Measurements from ENCODE around the gene NDST4.
A peak's percentile ranks its signal among the peaks of the same experiment; 100 is the strongest.

Gene NDST4

DNA sequence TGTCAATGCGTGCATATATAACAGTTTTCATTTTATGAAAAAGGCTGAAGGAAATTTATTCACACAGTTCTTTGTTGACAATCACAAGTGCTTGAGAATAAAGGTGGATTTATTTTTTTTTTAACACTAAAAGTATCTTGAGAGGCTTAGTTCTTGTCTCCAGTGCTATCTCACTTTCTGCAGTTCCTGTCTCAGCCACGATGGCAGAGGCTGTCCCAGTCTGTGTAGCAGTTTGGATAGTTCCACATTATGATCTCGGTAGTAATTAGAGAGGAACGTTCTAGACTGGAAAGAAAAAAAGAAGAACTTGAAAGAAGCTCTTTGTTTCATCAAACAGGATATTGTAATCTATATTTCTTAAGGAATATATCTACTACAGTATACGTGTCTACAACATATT is 285.8 kb downstream of the NDST4 start:
- no peak for DNase-seq
- H3K4me3 Mint-ChIP-seq: no peak overlapping the region
- H3K9me3 Mint-ChIP-seq: no peaks in the 10 kb centered on the region
- CTCF ChIA-PET: interaction anchor here (1.3 kb wide), 1 partner anchor 20 kb away, joined by 7 read pairs; no protein-coding TSS in a partner anchor
- no peaks in the 10 kb centered on the region for H3K4me1 Mint-ChIP-seq
- no peaks in the 10 kb centered on the region for H3K36me3 Mint-ChIP-seq
- H3K27me3 Mint-ChIP-seq: no peaks in the 10 kb centered on the region
- no peak overlapping the region for H3K27ac Mint-ChIP-seq

DNA sequence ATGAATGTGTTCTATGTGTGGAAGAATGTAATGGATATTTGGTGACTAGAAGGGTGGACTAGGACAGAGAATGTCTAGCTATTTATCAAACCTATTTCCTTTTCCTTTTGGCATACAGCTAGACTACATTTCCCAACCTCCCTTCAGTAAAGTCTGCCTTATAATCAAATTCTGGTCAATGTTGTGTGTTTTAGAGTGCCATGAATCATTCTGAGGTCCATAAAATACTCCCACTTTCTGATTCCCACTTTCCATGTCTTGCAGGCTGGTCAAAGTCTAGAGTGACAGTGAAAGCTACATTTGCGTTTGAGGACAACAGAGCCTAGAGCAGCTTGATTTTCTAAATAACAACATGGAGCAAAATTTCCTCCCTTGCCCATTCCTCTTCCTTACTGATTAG is 297.7 kb downstream of the NDST4 start:
- Mint-ChIP-seq H3K27me3 (no peaks in the 10 kb centered on the region), H3K9me3 (no peaks in the 10 kb centered on the region)

DNA sequence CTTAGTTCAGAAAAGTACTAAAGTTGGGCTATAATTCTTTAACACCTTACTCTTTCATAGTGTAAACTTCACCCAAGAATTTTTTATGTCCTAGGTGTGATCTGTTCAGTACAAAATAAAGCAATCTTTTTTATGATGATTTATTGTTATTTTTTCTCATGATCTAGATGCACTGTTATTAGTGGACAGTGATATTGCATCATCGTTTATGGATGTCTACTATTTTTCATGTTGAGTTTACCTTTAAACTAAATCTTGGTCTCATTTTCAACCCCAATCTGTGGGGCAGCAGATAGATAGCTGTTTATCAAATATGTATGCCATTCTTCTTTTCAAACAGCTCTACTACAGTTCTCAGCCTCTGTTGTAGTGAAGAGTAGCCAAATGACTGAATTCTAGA is 299.5 kb downstream of the NDST4 start:
- DNase-seq: no peak
- CTCF ChIA-PET: no interaction called here
- Mint-ChIP-seq H3K4me1 (no peaks in the 10 kb centered on the region), H3K4me3 (no peak overlapping the region), H3K9me3 (no peaks in the 10 kb centered on the region), H3K27me3 (no peaks in the 10 kb centered on the region), H3K27ac (no peak overlapping the region), H3K36me3 (no peaks in the 10 kb centered on the region)

More for the DNA sequence above, 297.7 kb downstream of the NDST4 start:
- CTCF ChIA-PET: interaction anchor here (0.6 kb wide), 1 partner anchor 18 kb away, joined by 3 read pairs; no protein-coding TSS in a partner anchor
- Mint-ChIP-seq H3K27ac (no peak overlapping the region), H3K4me1 (no peaks in the 10 kb centered on the region), H3K4me3 (no peak overlapping the region), H3K36me3 (no peaks in the 10 kb centered on the region)
- no peak for DNase-seq

DNA sequence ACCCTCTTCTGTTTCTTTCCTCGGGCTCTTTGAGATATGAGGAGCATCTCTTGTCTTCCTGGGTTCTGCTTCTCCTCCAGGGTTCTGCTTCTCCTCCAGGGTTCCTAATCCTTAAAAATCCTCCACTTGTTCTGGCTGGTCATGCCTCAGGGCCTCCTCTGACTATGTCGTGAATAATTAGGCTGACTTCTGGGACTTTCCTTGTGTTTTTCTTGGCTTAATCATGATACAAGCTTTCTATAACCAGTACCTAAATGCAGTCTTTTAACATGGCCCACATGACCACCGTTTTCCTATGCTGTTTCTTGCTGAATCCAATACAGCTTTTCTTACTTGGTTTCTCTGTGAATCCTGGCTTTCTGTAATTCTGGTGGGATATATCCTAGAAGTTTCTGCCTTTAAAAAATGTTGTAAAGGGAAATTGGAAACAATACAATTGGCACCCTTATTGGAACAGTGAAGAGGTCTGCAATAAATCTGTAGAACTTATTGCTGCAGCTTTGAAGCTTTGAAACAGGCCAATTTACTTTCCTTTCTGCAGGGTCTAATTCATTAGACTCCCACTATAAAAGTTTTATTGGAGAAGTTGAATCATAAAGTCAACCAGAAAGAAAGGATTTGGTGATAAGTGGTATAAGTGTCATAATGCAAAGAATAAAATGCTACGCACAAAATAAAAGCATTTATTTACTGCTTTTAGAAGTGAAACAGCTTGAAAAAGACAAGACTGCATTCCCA is 301.7 kb downstream of the NDST4 start:
- H3K4me1 Mint-ChIP-seq: no peaks in the 10 kb centered on the region
- no peak overlapping the region for H3K4me3 Mint-ChIP-seq
- H3K9me3 Mint-ChIP-seq: no peaks in the 10 kb centered on the region
- no peaks in the 10 kb centered on the region for H3K36me3 Mint-ChIP-seq
- no peaks in the 10 kb centered on the region for H3K27me3 Mint-ChIP-seq
- CTCF ChIA-PET: no interaction called here
- no peak for DNase-seq
- H3K27ac Mint-ChIP-seq: no peak overlapping the region

DNA sequence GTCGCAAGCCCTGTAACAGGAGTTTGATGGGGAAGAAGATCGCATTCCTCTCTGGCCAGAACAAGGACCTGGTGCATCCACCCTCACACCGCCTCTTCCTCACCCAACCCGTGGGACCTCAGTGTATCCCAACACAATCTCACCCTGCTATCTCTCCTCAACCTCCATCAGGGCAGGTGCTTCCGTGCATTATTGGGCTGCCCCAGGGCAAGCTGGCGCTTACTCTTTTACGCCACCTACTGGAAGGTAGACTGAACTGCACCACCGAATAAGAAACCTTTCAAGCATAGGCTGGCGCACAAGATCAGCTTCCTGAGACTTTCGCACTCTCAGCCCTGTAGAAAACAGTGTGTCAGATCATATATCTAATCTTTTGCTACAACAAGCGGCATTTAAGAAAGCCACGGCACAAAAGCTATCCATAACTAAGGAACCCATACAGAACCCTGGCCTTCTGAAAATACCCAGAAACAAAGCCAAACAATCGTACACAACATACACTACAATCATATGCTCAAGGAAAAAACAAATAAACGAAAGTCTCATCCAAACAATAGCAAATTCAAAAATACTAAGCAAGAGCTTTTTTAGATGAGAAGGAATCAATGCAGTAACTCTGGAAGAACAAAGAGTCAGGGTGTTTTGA is 305.5 kb downstream of the NDST4 start:
- CTCF ChIA-PET: interaction anchor here (0.6 to 2.1 kb wide), 7 partner anchors 9 to 1685 kb away, joined by 3 to 7 read pairs (median 4); no protein-coding TSS in a partner anchor
- no peak overlapping the region for H3K4me3 Mint-ChIP-seq
- H3K27me3 Mint-ChIP-seq: no peaks in the 10 kb centered on the region
- peak; percentile 45 for DNase-seq
- no peaks in the 10 kb centered on the region for H3K36me3 Mint-ChIP-seq
- H3K9me3 Mint-ChIP-seq: no peaks in the 10 kb centered on the region
- H3K27ac Mint-ChIP-seq: no peak overlapping the region
- no peaks in the 10 kb centered on the region for H3K4me1 Mint-ChIP-seq

DNA sequence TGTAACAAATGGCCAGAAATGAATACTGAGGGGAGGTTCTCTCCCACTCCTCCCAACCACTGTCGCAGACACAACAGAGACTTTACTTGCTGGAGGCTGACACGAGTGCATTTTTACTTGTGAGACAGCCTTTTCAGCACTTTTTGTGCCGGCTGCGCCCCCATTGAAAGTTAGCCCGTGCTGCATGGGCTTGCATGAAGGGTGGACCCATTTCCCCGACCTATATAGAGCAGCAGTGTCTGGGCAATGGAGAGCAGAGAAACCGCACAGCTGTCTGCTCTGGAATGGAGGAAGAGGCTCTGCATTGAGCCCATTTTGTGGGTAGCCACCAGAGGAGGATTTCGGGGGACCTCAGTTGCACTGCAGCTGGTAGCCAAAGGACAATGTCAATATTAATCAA is 306.1 kb downstream of the NDST4 start:
- CTCF ChIA-PET: interaction anchor here (1.0 to 2.1 kb wide), 5 partner anchors 12 to 422 kb away, joined by 3 to 7 read pairs (median 3); no protein-coding TSS in a partner anchor
- Mint-ChIP-seq H3K27ac (no peak overlapping the region), H3K36me3 (no peaks in the 10 kb centered on the region), H3K9me3 (no peaks in the 10 kb centered on the region), H3K4me3 (no peak overlapping the region), H3K27me3 (no peaks in the 10 kb centered on the region), H3K4me1 (no peaks in the 10 kb centered on the region)
- DNase-seq: no peak

DNA sequence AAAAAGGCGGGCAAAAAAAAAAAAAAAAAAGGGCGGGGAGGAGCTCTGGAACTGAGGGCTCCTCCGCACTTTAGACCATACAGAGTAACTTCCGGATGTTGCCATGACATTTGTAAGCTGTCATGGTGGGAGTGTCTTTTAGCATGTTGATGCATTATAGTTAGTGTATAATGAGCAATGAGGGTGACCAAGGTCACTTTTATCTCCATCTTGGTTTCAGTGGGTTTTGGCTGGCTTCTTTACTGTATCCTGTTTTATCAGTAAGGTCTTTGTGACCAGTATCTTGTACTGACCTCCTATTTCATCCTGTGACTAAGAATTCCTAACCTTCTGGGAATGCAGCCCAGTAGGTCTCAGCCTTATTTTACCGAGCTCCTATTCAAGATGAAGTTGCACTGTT is 321.4 kb downstream of the NDST4 start:
- H3K36me3 Mint-ChIP-seq: no peaks in the 10 kb centered on the region
- H3K4me3 Mint-ChIP-seq: no peak overlapping the region
- no peaks in the 10 kb centered on the region for H3K4me1 Mint-ChIP-seq
- no peak overlapping the region for H3K27ac Mint-ChIP-seq
- no peaks in the 10 kb centered on the region for H3K9me3 Mint-ChIP-seq
- no peak for DNase-seq
- CTCF ChIA-PET: no interaction called here
- no peaks in the 10 kb centered on the region for H3K27me3 Mint-ChIP-seq

DNA sequence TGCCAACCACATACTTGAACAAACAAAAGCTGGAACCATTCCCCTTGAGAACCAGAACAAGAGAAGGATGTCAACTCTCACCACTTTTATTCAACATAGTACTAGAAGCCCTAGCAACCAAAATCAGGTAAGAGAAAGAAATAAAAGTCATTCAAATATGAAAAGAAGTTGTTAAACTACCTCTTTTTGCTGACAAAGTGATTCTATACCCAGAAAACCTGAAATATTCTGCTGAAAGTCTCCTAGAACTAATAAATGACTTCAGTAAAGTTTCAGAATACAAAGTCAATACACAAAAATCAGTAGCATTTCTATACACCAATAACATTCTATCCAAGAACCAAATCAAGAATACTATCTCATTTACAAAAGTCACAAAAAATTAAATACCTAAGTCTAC is 327.9 kb downstream of the NDST4 start:
- Mint-ChIP-seq H3K9me3 (no peaks in the 10 kb centered on the region), H3K4me1 (no peaks in the 10 kb centered on the region), H3K36me3 (no peaks in the 10 kb centered on the region), H3K4me3 (no peak overlapping the region), H3K27ac (no peak overlapping the region), H3K27me3 (no peaks in the 10 kb centered on the region)
- CTCF ChIA-PET: no interaction called here
- DNase-seq: no peak

DNA sequence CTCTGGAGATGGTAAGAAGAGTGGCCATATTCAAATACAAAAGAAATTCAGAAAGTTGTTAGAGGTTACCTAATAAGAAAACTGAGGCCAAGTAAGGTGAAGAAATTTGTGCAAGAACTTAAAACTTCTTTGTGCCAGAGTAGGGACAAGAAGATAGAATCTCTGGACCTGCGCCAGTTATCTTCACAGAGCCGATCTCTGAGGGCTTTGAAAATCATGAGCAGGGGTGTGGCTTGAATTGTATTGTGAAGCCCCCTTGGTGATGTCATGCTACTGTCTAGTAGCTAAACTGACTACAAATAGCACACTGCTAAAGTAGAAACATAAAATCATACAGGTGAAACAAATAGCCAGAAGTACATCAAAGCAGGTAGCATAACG is 330.2 kb downstream of the NDST4 start:
- H3K27ac Mint-ChIP-seq: no peak overlapping the region
- no peaks in the 10 kb centered on the region for H3K4me1 Mint-ChIP-seq
- no peaks in the 10 kb centered on the region for H3K27me3 Mint-ChIP-seq
- CTCF ChIA-PET: no interaction called here
- DNase-seq: no peak
- H3K4me3 Mint-ChIP-seq: no peak overlapping the region
- H3K9me3 Mint-ChIP-seq: no peaks in the 10 kb centered on the region
- no peaks in the 10 kb centered on the region for H3K36me3 Mint-ChIP-seq

DNA sequence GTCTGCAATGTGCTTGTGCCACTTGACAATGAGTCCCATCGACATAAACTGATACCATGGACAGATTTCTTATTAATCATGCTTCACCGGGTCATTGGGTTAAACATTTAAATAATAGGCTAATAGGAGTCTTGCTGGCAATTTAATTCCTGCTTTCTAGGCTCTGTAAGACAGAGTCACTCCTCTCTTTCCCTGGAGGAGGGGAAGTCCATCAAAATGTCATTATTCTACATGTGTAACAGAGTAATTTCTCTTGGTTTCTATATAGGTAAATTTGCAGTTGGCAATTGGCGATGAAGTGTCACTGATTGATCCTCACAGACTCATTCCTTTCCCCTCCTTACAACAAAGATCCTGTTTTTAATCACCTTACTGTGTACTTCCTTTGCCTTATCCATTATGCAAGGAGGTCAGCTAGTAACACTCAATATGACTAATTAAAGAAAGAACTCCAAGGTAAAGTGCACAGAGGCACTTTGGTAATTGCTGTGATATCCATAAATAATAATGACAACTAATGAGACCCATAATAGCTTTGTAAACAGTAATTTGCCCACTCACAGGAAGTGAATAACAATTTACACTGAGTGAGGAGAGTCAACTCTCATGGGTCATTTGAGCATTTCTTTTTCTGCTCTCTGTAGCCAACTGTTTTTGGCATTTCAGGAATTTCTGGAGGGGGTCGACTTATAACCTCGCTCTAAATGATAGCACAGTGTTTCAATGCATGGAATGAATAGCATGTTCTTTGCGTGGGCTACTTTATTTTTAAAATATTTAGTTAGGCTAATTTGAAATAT is 330.8 kb downstream of the NDST4 start:
- no peaks in the 10 kb centered on the region for H3K27me3 Mint-ChIP-seq
- H3K9me3 Mint-ChIP-seq: no peaks in the 10 kb centered on the region
- no peaks in the 10 kb centered on the region for H3K4me1 Mint-ChIP-seq
- no peaks in the 10 kb centered on the region for H3K36me3 Mint-ChIP-seq
- no peak overlapping the region for H3K27ac Mint-ChIP-seq
- no peak for DNase-seq
- CTCF ChIA-PET: no interaction called here
- no peak overlapping the region for H3K4me3 Mint-ChIP-seq

DNA sequence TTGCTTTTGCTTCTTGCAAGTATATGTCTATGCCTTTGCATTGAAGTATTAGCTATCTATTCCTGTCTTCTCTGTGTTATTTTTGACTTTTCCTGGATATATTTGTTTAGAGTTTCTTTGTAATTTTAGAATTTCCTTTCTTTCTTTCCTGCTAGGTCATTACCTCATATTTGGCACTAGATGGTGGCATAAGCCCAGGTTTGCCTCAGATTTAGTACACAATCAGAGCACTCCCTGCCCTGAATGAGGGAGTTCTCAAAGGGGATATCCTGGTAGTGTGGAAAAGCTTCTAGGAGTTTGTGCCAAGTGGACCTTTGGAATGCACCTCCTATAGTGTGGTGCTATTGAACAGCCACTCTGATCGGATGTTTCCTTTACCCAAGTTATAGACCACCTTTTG is 333.2 kb downstream of the NDST4 start:
- H3K27me3 Mint-ChIP-seq: no peaks in the 10 kb centered on the region
- H3K9me3 Mint-ChIP-seq: no peaks in the 10 kb centered on the region
- CTCF ChIA-PET: no interaction called here
- no peak overlapping the region for H3K4me3 Mint-ChIP-seq
- no peaks in the 10 kb centered on the region for H3K36me3 Mint-ChIP-seq
- no peak overlapping the region for H3K27ac Mint-ChIP-seq
- no peaks in the 10 kb centered on the region for H3K4me1 Mint-ChIP-seq
- no peak for DNase-seq

All from activated naive CD4-positive, alpha-beta T cell treated with anti-CD3 and anti-CD28 coated beads, Interleukin-2, amount 10 ng/mL, durations not matched to agents 7 days and 5 days (primary cell).